SH-SY5Y (cell line): ENCODE measurements around the gene LAMA5.

Experiments
- GATA2 ChIP-seq: IDR thresholded peaks from 2 replicates; pipeline ENCODE4 v1.6.1; 2011; ENCODE audit warnings: mild to moderate bottlenecking, low read depth, low read length
- GATA3 ChIP-seq: IDR thresholded peaks from 2 replicates; pipeline ENCODE4 v1.6.1; 2011; ENCODE audit warnings: low read depth, mild to moderate bottlenecking, low read length, moderate library complexity

DNA sequence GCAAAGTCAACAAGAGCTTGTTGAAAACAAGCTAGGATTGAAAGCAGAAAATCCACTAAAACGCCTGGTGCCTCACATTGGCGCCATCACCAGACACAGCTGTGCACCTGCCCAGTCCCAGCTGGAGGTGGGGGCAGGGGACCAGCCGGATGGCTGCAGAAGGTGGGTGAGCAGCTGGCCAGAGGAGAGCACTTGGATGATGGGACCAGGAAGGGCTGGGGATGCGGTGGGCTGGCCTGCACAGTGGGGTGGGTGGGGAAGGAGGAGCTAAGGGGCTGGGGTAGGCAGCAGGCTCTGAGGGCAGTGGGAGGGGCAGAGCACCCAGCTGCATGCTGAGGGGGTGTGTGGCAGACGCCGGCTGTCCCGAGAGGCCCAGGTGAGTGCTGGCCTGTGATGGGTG lies 32.9 kb upstream of the LAMA5 start:
- TF ChIP-seq GATA2 (no peak), GATA3 (no peak)
